AG04450 (cell line): Measurements from ENCODE around the gene POMGNT2. TPM values are rescaled to one million over a fixed set of nuclear protein-coding genes. Genes with fewer than 3 reads are reported as not detected.

ENCODE experiments used
- CTCF ChIA-PET: fragments of 300-600, 350-600 bp; formaldehyde crosslinking; extraction: SDS; loops from one replicate; lab custom pipeline; 2022; ENCODE audit warnings: antibody characterized with exemption, inconsistent platforms; lab: Charles Lee
- POLR2A ChIA-PET: fragments of 350-600 bp; formaldehyde crosslinking; extraction: SDS; loops from one replicate; lab custom pipeline; 2021; ENCODE audit warnings: antibody characterized with exemption, inconsistent platforms; lab: Yijun Ruan, JAX
- DNase-seq: peaks from one replicate; pipeline ENCODE4 v3.0.0-alpha.2; 2011; ENCODE audit warnings: low read depth, low spot score
- H3K27ac ChIP-seq: one replicate; pipeline ENCODE4 v1.5.1; 2012; ENCODE audit warnings: low read depth, low read length, control low read depth
- H3K27me3 ChIP-seq: one replicate; pipeline ENCODE4 v1.6.0; 2012; ENCODE audit warnings: low read length; ENCODE audit not compliant: control insufficient read depth, insufficient read depth
- H3K4me3 ChIP-seq: 2 replicates; pipeline ENCODE4 v1.5.1; 2011; ENCODE audit warnings: mild to moderate bottlenecking, low read depth, low read length, control low read depth
- H3K9me3 ChIP-seq: 2 replicates; pipeline ENCODE4 v1.5.1; 2012; ENCODE audit warnings: low read length; ENCODE audit not compliant: control insufficient read depth, insufficient read depth
- polyA plus RNA-seq: library from polyadenylated mRNA; depleted of rRNA; stranded (reverse); fragments of >200 nt; gene quantifications from 2 replicates; pipeline ENCODE4 v1.2.3, GENCODE V29; 2011
- TF ChIP-seq, protein P1 (sequence below): IDR thresholded peaks from 2 replicates; pipeline ENCODE4 v1.5.1; 2011; ENCODE audit warnings: low read depth, low read length, control low read depth, inconsistent platforms

Gene POMGNT2
- polyA plus RNA-seq, 1 experiment: 9.3 TPM

DNA sequence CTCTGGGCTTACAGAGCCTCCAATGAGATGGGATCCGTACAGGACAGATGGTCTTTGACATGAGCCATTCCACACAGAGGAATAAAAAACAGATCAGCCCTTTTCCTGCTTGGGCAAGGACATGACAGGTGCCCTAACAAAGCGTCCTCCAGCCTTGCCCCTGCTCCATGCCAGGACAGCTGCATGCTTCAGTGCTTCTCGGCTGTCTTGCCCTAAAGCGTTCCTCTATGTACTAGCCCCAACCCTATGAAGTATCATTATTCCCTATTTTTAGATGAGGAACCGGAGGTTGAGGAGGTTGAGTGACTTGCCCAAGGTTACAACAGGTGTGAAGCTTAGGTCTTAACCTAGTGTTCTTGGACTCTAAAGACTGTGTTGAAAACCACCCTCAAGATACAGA is 10.5 kb downstream of the POMGNT2 start:
- CTCF ChIA-PET: no interaction called here
- H3K27me3 ChIP-seq: no peaks in the 10 kb centered on the region
- H3K4me3 ChIP-seq: no peak overlapping the region
- H3K9me3 ChIP-seq: no peaks in the 10 kb centered on the region
- no peak overlapping the region for H3K27ac ChIP-seq
- no peak for DNase-seq
- POLR2A ChIA-PET: no interaction called here
- TF ChIP-seq, protein P1, sequence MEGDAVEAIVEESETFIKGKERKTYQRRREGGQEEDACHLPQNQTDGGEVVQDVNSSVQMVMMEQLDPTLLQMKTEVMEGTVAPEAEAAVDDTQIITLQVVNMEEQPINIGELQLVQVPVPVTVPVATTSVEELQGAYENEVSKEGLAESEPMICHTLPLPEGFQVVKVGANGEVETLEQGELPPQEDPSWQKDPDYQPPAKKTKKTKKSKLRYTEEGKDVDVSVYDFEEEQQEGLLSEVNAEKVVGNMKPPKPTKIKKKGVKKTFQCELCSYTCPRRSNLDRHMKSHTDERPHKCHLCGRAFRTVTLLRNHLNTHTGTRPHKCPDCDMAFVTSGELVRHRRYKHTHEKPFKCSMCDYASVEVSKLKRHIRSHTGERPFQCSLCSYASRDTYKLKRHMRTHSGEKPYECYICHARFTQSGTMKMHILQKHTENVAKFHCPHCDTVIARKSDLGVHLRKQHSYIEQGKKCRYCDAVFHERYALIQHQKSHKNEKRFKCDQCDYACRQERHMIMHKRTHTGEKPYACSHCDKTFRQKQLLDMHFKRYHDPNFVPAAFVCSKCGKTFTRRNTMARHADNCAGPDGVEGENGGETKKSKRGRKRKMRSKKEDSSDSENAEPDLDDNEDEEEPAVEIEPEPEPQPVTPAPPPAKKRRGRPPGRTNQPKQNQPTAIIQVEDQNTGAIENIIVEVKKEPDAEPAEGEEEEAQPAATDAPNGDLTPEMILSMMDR: no peak

DNA sequence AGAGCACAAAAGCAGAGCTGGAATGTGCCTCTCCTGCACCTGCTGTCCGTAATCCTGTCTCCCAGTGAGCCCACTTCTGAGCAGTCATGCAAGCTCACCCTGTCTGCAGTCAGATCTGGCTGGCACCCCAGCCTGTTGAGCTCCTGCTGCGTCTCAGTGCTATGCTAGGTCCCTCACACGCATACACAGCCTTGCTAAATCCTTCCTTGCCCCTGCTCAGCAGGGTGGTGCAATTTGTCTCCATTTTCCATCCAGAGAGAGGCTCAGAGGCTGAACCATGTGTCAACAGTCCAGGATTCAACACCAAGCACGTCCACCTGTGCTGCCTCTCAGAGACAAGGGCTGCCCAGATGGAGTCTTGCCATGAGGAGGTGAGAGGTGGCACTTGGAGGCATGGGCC is 11.0 kb downstream of the POMGNT2 start:
- no peak for DNase-seq

DNA sequence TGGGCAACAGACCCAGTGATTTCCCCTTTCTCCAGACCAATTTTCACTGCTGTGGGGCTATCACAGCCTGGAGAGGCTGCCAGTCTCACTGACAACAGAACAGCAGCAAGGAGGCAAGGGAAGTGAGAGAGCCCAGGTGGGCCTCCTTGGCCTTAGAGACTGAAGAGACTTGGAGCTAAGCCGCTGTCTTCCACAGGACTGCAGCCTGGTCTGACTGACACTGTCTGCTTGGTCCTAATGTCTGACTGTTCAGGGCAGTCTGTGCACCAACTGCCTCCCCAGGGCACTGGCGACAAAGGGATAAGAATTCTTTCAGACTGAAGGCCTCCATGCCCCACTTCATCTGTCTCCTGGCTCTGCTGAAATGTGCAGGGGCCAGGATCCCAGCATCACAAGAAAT is 11.5 kb downstream of the POMGNT2 start:
- ChIA-PET POLR2A (no interaction called here), CTCF (no interaction called here)
- DNase-seq: no peak
- H3K27ac ChIP-seq: no peak overlapping the region
- no peaks in the 10 kb centered on the region for H3K9me3 ChIP-seq
- H3K4me3 ChIP-seq: no peak overlapping the region
- H3K27me3 ChIP-seq: no peaks in the 10 kb centered on the region
- TF ChIP-seq, protein P1: no peak

More for the DNA sequence above, 11.0 kb downstream of the POMGNT2 start:
- Histone ChIP-seq H3K27ac (no peak overlapping the region), H3K9me3 (no peaks in the 10 kb centered on the region), H3K4me3 (no peak overlapping the region), H3K27me3 (no peaks in the 10 kb centered on the region)
- ChIA-PET POLR2A (no interaction called here), CTCF (no interaction called here)
- TF ChIP-seq, protein P1: no peak

DNA sequence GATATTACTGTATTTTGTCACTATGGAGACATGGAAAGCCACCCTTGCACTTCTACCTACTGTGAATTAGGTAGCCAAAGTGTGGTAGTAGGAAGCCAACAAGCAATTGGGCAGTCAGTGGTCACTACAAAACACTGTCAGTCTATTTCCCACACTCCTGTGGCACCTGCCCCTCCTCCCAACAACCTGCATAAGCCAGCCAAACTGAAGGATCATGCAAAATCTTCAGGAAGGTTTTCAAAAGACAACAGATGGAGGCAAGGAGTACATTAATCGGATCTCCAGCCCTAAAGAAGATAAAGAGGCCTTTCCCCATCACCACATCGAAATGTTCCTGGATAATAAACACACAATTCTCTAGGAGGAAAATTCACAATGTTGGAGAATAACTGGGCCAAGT is 11.9 kb downstream of the POMGNT2 start:
- Histone ChIP-seq H3K4me3 (no peak overlapping the region), H3K9me3 (no peaks in the 10 kb centered on the region), H3K27me3 (no peaks in the 10 kb centered on the region), H3K27ac (no peak overlapping the region)
- TF ChIP-seq, protein P1: no peak
- DNase-seq: no peak
- CTCF ChIA-PET: no interaction called here
- POLR2A ChIA-PET: no interaction called here

DNA sequence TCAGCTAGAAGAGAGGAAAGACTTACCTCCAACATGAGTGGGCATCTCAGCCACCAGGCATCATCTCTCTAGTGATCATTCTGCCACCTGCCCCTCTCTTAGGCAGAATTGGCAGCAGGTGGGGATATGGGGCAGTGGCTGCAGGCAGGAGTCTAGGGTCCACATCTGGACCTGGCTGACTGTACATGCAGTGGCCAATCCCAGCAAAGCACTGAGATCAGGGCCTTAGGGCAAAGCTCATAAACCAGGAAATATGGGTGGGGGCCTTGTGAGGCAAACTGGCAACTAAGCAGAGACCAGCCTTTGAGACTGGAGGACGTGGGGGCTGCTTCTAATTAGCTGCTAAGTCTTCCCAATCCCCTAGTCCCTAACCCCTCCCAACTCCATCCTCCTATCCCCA is 12.9 kb downstream of the POMGNT2 start:
- Histone ChIP-seq H3K9me3 (no peaks in the 10 kb centered on the region), H3K4me3 (no peak overlapping the region), H3K27ac (no peak overlapping the region), H3K27me3 (no peaks in the 10 kb centered on the region)
- no peak for DNase-seq
- POLR2A ChIA-PET: no interaction called here
- TF ChIP-seq, protein P1: no peak
- CTCF ChIA-PET: no interaction called here
